SH-SY5Y (cell line): ENCODE results near the gene SMAD9.

Experiments used
- GATA2 ChIP-seq: IDR thresholded peaks from 2 replicates; pipeline ENCODE4 v1.6.1; 2011; ENCODE audit warnings: mild to moderate bottlenecking, low read depth, low read length
- GATA3 ChIP-seq: IDR thresholded peaks from 2 replicates; pipeline ENCODE4 v1.6.1; 2011; ENCODE audit warnings: low read depth, mild to moderate bottlenecking, low read length, moderate library complexity

DNA sequence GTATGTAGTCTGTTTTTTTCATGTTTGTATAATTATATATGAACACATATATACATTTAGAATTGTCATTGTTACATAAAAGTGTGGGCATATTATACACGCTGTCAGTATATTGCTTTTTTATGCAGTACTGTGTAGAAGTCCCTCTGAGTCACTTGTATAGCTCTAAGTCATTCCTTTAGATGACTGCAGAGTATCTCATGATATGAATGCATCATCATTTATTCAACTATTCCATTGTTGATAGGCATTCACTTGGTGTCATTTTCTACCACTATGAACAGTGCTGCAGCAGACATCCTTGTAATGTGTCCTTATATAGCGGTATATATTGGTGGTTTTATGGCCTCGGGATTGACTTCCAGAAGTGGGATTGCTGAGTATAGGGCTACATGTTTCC lies 85.7 kb downstream of the SMAD9 start:
- TF ChIP-seq GATA2 = no peak
- TF ChIP-seq GATA3 = no peak
